Pancreas (tissue), 10 donors: ENCODE data around the gene TYW1B. TPM values are rescaled to one million over a fixed set of nuclear protein-coding genes. Genes with fewer than 3 reads are reported as not detected.
"Not testable (repeated sequence)": the region's sequence is repeated elsewhere in the genome, so short reads cannot be mapped to it uniquely, and the experiment has no call there.

Source experiments
- ATAC-seq, 4 donors: fragments of 200-7000 bp; cut with Tn5 transposase; one replicate each; pipeline versions ENCODE4 v1.8.0 to v1.9.1; 2020; ENCODE audit warnings: mild to moderate bottlenecking in 4 of 4, moderate library complexity in 4 of 4
- DNase-seq, 6 donors: peaks; one replicate each; pipeline ENCODE4 v3.0.0-alpha.2; 2020
- FAIRE-seq: peaks from 2 replicates; lab custom pipeline; 2012; peaks lifted over from hg19 to GRCh38; lab: Jason Lieb, UNC
- H3K27ac ChIP-seq, 4 donors: fragments of 200-600 bp; sonication (generic); 1 replicate in 3 of 4; 2 replicates in 1 of 4; pipeline versions ENCODE4 v1.5.0 to v1.8.0; 2020
- H3K27me3 ChIP-seq, 4 donors: fragments of 200-600 bp; one replicate each; pipeline ENCODE4 v1.8.0; 2021
- H3K36me3 ChIP-seq, 3 donors: fragments of 200-600 bp; sonication (generic) in 1 of 3; one replicate each; pipeline versions ENCODE4 v1.5.0 to v1.8.0; 2020 to 2021
- H3K4me1 ChIP-seq, 3 donors: fragments of 200-600 bp; one replicate each; pipeline ENCODE4 v1.8.0; 2021
- H3K4me3 ChIP-seq, 4 donors: fragments of 200-600 bp; sonication (generic) in 2 of 4; one replicate each; pipeline versions ENCODE4 v1.5.0 to v1.8.0; 2020 to 2021
- H3K9me3 ChIP-seq, 4 donors: fragments of 200-600 bp; one replicate each; pipeline ENCODE4 v1.8.0; 2021
- CTCF ChIP-seq, 4 donors: fragments of 200-600 bp; sonication (generic) in 3 of 4; IDR thresholded peaks; one replicate each; pipeline versions ENCODE4 v1.5.0 to v1.8.0; 2021; ENCODE audit warnings: antibody characterized with exemption in 4 of 4
- WGBS, 2 donors: extraction: QIAGEN DNeasy Blood & Tissue Kit; methylation state at CpG; one replicate each; pipeline ENCODE4 v1.1.7; 2013; 5-methylcytosine and 5-hydroxymethylcytosine counted together
- intact Hi-C, 3 donors: fragments of 100-400 bp; cut with DNase I; formaldehyde crosslinking; loops; one replicate each; pipeline versions ENCODE4 v1.11.1 to v1.14.2; 2022
- polyA plus RNA-seq, 2 donors: library from polyadenylated mRNA; stranded (reverse); fragments of 200-250 nt; gene quantifications; one replicate each; pipeline ENCODE4 v1.2.3, GENCODE V29; 2013
- total RNA-seq, 6 donors: library from RNA; stranded (reverse); fragmentation: NEBNext Ultra II Directional in 4 of 6; extraction: Animal tissue kit (Norgen Biotek cat#: 25700) in 4 of 6; gene quantifications; one replicate each; pipeline versions ENCODE4 v1.2.1 to v1.2.4, GENCODE V29; 2021 to 2023
- donor health status: healthy with polysubstance abuse.
- donor health status: DM: no; HTN: no; CAD: no; lungs with moderate emphysema.
- donor health status: DM: no; HTN: no; CAD: no.
- donor health status: control.
- donor health status: control.
- donor health status: Bipolar disorder and iron deficiency.
- donor health status: DM: yes; HTN: yes; CAD: no.
- donor health status: DM: no; HTN: no; CAD: no.
- donor health status: DM: no; HTN: no; CAD: no.
- donor health status: DM: yes; HTN: yes; CAD: no.

Gene TYW1B
- total and polyA plus RNA-seq, 8 donors: 0.92 to 5.7 (median 1.8) TPM

GRCh38 chr7:72810437-72810836, 17.6 kb downstream of the TYW1B start:
- 77 to 87% methylated on average over 7 of the region's 7 CpGs for WGBS, 2 donors
- intact Hi-C loops, H3K27ac ChIP-seq, H3K4me3 ChIP-seq, H3K9me3 ChIP-seq, H3K36me3 ChIP-seq, H3K27me3 ChIP-seq, H3K4me1 ChIP-seq, DNase-seq, FAIRE-seq, ATAC-seq: not testable (repeated sequence)

- 89 to 93% methylated on average over 10 to 13 of the region's 13 CpGs for WGBS, 2 donors
- peaks cover 0 to 11% (median 0%) of the 10 kb centered on the region in 3 donors for H3K36me3 ChIP-seq
- H3K4me3 ChIP-seq, ATAC-seq, H3K27ac ChIP-seq, FAIRE-seq, intact Hi-C loops, H3K9me3 ChIP-seq, H3K4me1 ChIP-seq, H3K27me3 ChIP-seq, DNase-seq: not testable (repeated sequence)
Measured at GRCh38 chr7:72808511-72808910, 19.5 kb downstream of the TYW1B start.

GRCh38 chr7:72806851-72807250, 21.1 kb downstream of the TYW1B start:
- DNase-seq, H3K27ac ChIP-seq, H3K4me1 ChIP-seq, ATAC-seq, H3K27me3 ChIP-seq, intact Hi-C loops, H3K4me3 ChIP-seq, FAIRE-seq, H3K9me3 ChIP-seq: not testable (repeated sequence)
- H3K36me3 ChIP-seq: peaks cover 0 to 11% (median 0%) of the 10 kb centered on the region in 3 donors
- WGBS, 2 donors: 77 to 82% methylated on average over 6 of the region's 6 CpGs

GRCh38 chr7:72805526-72806494, 22.2 kb downstream of the TYW1B start:
- no peak for FAIRE-seq
- 87 to 90% methylated on average over 14 to 15 of the region's 15 CpGs for WGBS, 2 donors
- DNase-seq: no peak
- peaks cover 0 to 11% (median 0%) of the 10 kb centered on the region in 3 donors for H3K36me3 ChIP-seq
- no peaks in the 10 kb centered on the region for H3K9me3 ChIP-seq
- H3K27me3 ChIP-seq: no peaks in the 10 kb centered on the region
- H3K4me3 ChIP-seq: no peak overlapping the region
- no peak for TF ChIP-seq CTCF (IDR thresholded peaks at IDR 0.05)
- intact Hi-C loops: no loop called here
- H3K4me1 ChIP-seq: no peaks in the 10 kb centered on the region
- ATAC-seq: peak in 2 of 4 donors; percentile 29 to 30
- no peak overlapping the region for H3K27ac ChIP-seq

GRCh38 chr7:72803778-72804177, 24.2 kb downstream of the TYW1B start:
- FAIRE-seq, H3K27ac ChIP-seq, ATAC-seq, H3K9me3 ChIP-seq, H3K27me3 ChIP-seq, DNase-seq, intact Hi-C loops, H3K4me1 ChIP-seq, H3K4me3 ChIP-seq: not testable (repeated sequence)
- H3K36me3 ChIP-seq: peaks cover 0 to 11% (median 0%) of the 10 kb centered on the region in 3 donors
- WGBS, 2 donors: 82 to 86% methylated on average over 8 of the region's 8 CpGs

GRCh38 chr7:72801564-72801963, 26.4 kb downstream of the TYW1B start:
- intact Hi-C loops, H3K27ac ChIP-seq, ATAC-seq, H3K4me1 ChIP-seq, H3K4me3 ChIP-seq, DNase-seq, FAIRE-seq, H3K27me3 ChIP-seq, H3K9me3 ChIP-seq: not testable (repeated sequence)
- 0 to 45% methylated on average over 1 of the region's 1 CpG for WGBS, 2 donors
- H3K36me3 ChIP-seq: peaks cover 0 to 11% (median 0%) of the 10 kb centered on the region in 3 donors

GRCh38 chr7:72795401-72795800, 32.6 kb downstream of the TYW1B start:
- WGBS, 2 donors: 95 to 98% methylated on average over 2 of the region's 2 CpGs
- H3K4me1 ChIP-seq, H3K36me3 ChIP-seq, ATAC-seq, FAIRE-seq, H3K27me3 ChIP-seq, intact Hi-C loops, H3K27ac ChIP-seq, H3K4me3 ChIP-seq, DNase-seq, H3K9me3 ChIP-seq: not testable (repeated sequence)
